IMR-90 (cell line): ENCODE results near the gene IARS2. TPM values are rescaled to one million over a fixed set of nuclear protein-coding genes. Genes with fewer than 3 reads are reported as not detected.

Experiments
- ATAC-seq: fragments of 200-7000 bp; cut with Tn5 transposase; 2 replicates; pipeline ENCODE4 v1.9.1; 2020; ENCODE audit warnings: low read depth, mild to moderate bottlenecking, moderate library complexity
- BruUV-seq: library from RNA; stranded (reverse); fragments of 400-500 nt; replicated peaks from 2 replicates; lab custom pipeline; 2021; lab: Mats Ljungman, UMichigan
- CTCF ChIA-PET: fragments of 300-600 bp; formaldehyde crosslinking; extraction: SDS; loops from one replicate; lab custom pipeline; 2021; ENCODE audit warnings: antibody characterized with exemption; lab: Yijun Ruan, JAX
- POLR2A ChIA-PET: fragments of 300-600 bp; sonication (Branson Sonifier 250); formaldehyde crosslinking; loops from one replicate; lab custom pipeline; 2022; ENCODE audit warnings: antibody characterized with exemption; ENCODE audit not compliant: unreplicated experiment; lab: Charles Lee
- DNase-seq: peaks from one replicate; pipeline ENCODE4 v3.0.0; 2013
- H2AFZ ChIP-seq: replicated peaks from 2 replicates; pipeline ENCODE3; 2013; ENCODE audit warnings: low read length, mild to moderate bottlenecking; ENCODE audit not compliant: poor library complexity
- H2AK5ac ChIP-seq: 2 replicates; pipeline ENCODE4 v1.6.1; 2013; ENCODE audit warnings: low read depth, low read length, inconsistent platforms
- H2AK9ac ChIP-seq: replicated peaks from 2 replicates; pipeline ENCODE3; 2013; ENCODE audit warnings: mild to moderate bottlenecking, low read depth, low read length, moderate library complexity; ENCODE audit not compliant: poor library complexity
- H2BK120ac ChIP-seq: 2 replicates; pipeline ENCODE4 v1.6.1; 2013; ENCODE audit warnings: low read depth, low read length, inconsistent platforms
- H2BK15ac ChIP-seq: 3 replicates; pipeline ENCODE4 v1.6.1; 2013; ENCODE audit warnings: low read depth, low read length, inconsistent platforms
- H2BK20ac ChIP-seq: 2 replicates; pipeline ENCODE4 v1.6.1; 2013; ENCODE audit warnings: low read depth, mild to moderate bottlenecking, inconsistent platforms, low read length, moderate library complexity
- H2BK5ac ChIP-seq: 2 replicates; pipeline ENCODE4 v1.6.1; 2013; ENCODE audit warnings: mild to moderate bottlenecking, low read depth, low read length, inconsistent platforms; ENCODE audit not compliant: poor library complexity, severe bottlenecking
- H3K14ac ChIP-seq: replicated peaks from 2 replicates; pipeline ENCODE4 v1.6.1; 2013; ENCODE audit warnings: low read depth, low read length, inconsistent platforms
- H3K18ac ChIP-seq: 2 replicates; pipeline ENCODE4 v1.6.1; 2013; ENCODE audit warnings: low read depth, low read length, control low read depth
- H3K23ac ChIP-seq: 2 replicates; pipeline ENCODE4 v1.6.1; 2013; ENCODE audit warnings: low read depth, low read length, inconsistent platforms
- H3K27ac ChIP-seq: 2 replicates; pipeline ENCODE4 v1.5.1; 2013; ENCODE audit warnings: mild to moderate bottlenecking, control low read depth, low read length; ENCODE audit not compliant: insufficient read depth
- H3K27me3 ChIP-seq: 2 replicates; pipeline ENCODE4 v1.6.1; 2013; ENCODE audit warnings: low read length; ENCODE audit not compliant: control insufficient read depth, insufficient read depth
- H3K36me3 ChIP-seq: 2 replicates; pipeline ENCODE4 v1.6.1; 2013; ENCODE audit warnings: low read length, mixed read lengths; ENCODE audit not compliant: control insufficient read depth, insufficient read depth
- H3K4ac ChIP-seq: 2 replicates; pipeline ENCODE4 v1.6.1; 2013; ENCODE audit warnings: low read depth, low read length, inconsistent platforms
- H3K4me1 ChIP-seq: 2 replicates; pipeline ENCODE4 v1.6.1; 2013; ENCODE audit warnings: low read length, mixed read lengths; ENCODE audit not compliant: control insufficient read depth, insufficient read depth
- H3K4me2 ChIP-seq: 2 replicates; pipeline ENCODE4 v1.6.1; 2013; ENCODE audit warnings: low read depth, mild to moderate bottlenecking, control low read depth, low read length, moderate library complexity
- H3K4me3 ChIP-seq: 2 replicates; pipeline ENCODE4 v1.5.1; 2013; ENCODE audit warnings: low read depth, mild to moderate bottlenecking, control low read depth, low read length, moderate library complexity; ENCODE audit not compliant: insufficient read depth
- H3K56ac ChIP-seq: 2 replicates; pipeline ENCODE4 v1.6.1; 2013; ENCODE audit warnings: low read length, inconsistent platforms; ENCODE audit not compliant: insufficient read depth; ENCODE audit errors: extremely low read depth
- H3K79me1 ChIP-seq, 2 experiments: 2 replicates each; pipeline ENCODE4 v1.6.1; 2013; ENCODE audit warnings: low read length in 2 of 2, inconsistent platforms in 1 of 2, low read depth in 1 of 2
- H3K9ac ChIP-seq: 2 replicates; pipeline ENCODE4 v1.6.1; 2013; ENCODE audit warnings: low read depth, low read length, control low read depth
- H3K9me1 ChIP-seq: 2 replicates; pipeline ENCODE4 v1.6.1; 2013; ENCODE audit warnings: low read length, inconsistent platforms; ENCODE audit not compliant: insufficient read depth
- H3K9me3 ChIP-seq: 2 replicates; pipeline ENCODE4 v1.6.1; 2013; ENCODE audit warnings: low read length; ENCODE audit not compliant: control insufficient read depth, insufficient read depth
- H4K20me1 ChIP-seq: 2 replicates; pipeline ENCODE4 v1.6.1; 2013; ENCODE audit warnings: low read length, inconsistent platforms; ENCODE audit not compliant: insufficient read depth
- H4K5ac ChIP-seq: 2 replicates; pipeline ENCODE4 v1.6.1; 2013; ENCODE audit warnings: mild to moderate bottlenecking, low read depth, low read length, control low read depth
- H4K8ac ChIP-seq, 2 experiments: 2 replicates each; pipeline ENCODE4 v1.6.1; 2013; ENCODE audit warnings: low read depth in 2 of 2, low read length in 2 of 2, control low read depth in 1 of 2, inconsistent platforms in 1 of 2
- H4K91ac ChIP-seq: 2 replicates; pipeline ENCODE4 v1.6.1; 2013; ENCODE audit warnings: low read depth, low read length, inconsistent platforms; ENCODE audit not compliant: insufficient read depth
- BHLHE40 ChIP-seq: fragments of 150-350 bp; IDR thresholded peaks from 2 replicates; pipeline ENCODE4 v1.6.1; 2016; ENCODE audit warnings: mild to moderate bottlenecking, low read depth, low read length
- CEBPB ChIP-seq: IDR thresholded peaks from 2 replicates; pipeline ENCODE4 v1.6.1; 2012; ENCODE audit warnings: low read depth, low read length, improper control_type of control experiment
- CHD1 ChIP-seq: IDR thresholded peaks from 2 replicates; pipeline ENCODE4 v1.6.1; 2012; ENCODE audit warnings: low read depth, low read length, improper control_type of control experiment
- MAZ ChIP-seq: IDR thresholded peaks from 2 replicates; pipeline ENCODE4 v1.6.1; 2012; ENCODE audit warnings: low read depth, mild to moderate bottlenecking, low read length, improper control_type of control experiment, moderate library complexity, borderline replicate concordance
- MXI1 ChIP-seq: IDR thresholded peaks from 2 replicates; pipeline ENCODE4 v1.6.1; 2012; ENCODE audit warnings: low read depth, mild to moderate bottlenecking, low read length, moderate library complexity, borderline replicate concordance
- NFE2L2 ChIP-seq: fragments of 150-350 bp; IDR thresholded peaks from 2 replicates; pipeline ENCODE4 v1.6.1; 2016; ENCODE audit warnings: low read depth, mild to moderate bottlenecking, low read length
- POLR2A ChIP-seq: IDR thresholded peaks from 2 replicates; pipeline ENCODE4 v1.6.1; 2012; ENCODE audit warnings: mild to moderate bottlenecking, low read depth, low read length
- RAD21 ChIP-seq: IDR thresholded peaks from 2 replicates; pipeline ENCODE4 v1.6.1; 2012; ENCODE audit warnings: low read length, improper control_type of control experiment
- RCOR1 ChIP-seq: IDR thresholded peaks from 2 replicates; pipeline ENCODE4 v1.6.1; 2012; ENCODE audit warnings: mild to moderate bottlenecking, low read length, improper control_type of control experiment; ENCODE audit not compliant: insufficient replicate concordance
- SMC3 ChIP-seq: fragments of 150-350 bp; IDR thresholded peaks from 2 replicates; pipeline ENCODE4 v1.6.1; 2016; ENCODE audit warnings: low read depth, mild to moderate bottlenecking, antibody characterized with exemption, low read length, moderate library complexity
- WGBS, 2 experiments: methylation state at CpG; one replicate each; pipeline versions ENCODE4 v1.1.5 to v1.1.7; 2013; ENCODE audit warnings: missing lambda C conversion rate in 2 of 2; ENCODE audit not compliant: insufficient read length in 1 of 2; ENCODE audit errors: extremely low coverage in 2 of 2; 5-methylcytosine and 5-hydroxymethylcytosine counted together
- dilution Hi-C: fragments of 300-500 bp; cut with HindIII; formaldehyde crosslinking; loops from one replicate; pipeline ENCODE4 v1.14.3; 2018; ENCODE audit warnings: low sequenced_read_pairs; ENCODE audit not compliant: unreplicated experiment
- in situ Hi-C: fragments of 300-500 bp; cut with MboI; formaldehyde crosslinking; loops from 3 replicates; pipeline ENCODE4 v1.14.3; 2019; ENCODE audit warnings: low sequenced_read_pairs, inconsistent platforms, mixed read lengths
- intact Hi-C: fragments of 100-400 bp; cut with micrococcal nuclease; formaldehyde crosslinking; loops from 2 replicates; pipeline ENCODE4 v1.10.0; 2022
- polyA plus RNA-seq, 3 experiments: library from polyadenylated mRNA; depleted of rRNA; stranded (reverse); fragments of >200 nt; gene quantifications; 2 replicates each; pipeline ENCODE4 v1.2.3, GENCODE V29; 2012; ENCODE audit warnings: low replicate concordance in 1 of 3
- total RNA-seq: library from RNA; depleted of rRNA; stranded (reverse); fragments of >200 nt; gene quantifications from 2 replicates; pipeline ENCODE4 v1.2.3, GENCODE V29; 2012
- TF ChIP-seq, protein P1 (sequence below): fragments of 150-350 bp; IDR thresholded peaks from 2 replicates; pipeline ENCODE4 v1.6.1; 2016; ENCODE audit warnings: low read depth, mild to moderate bottlenecking, low read length, moderate library complexity, borderline replicate concordance
- TF ChIP-seq, protein P2 (sequence below): fragments of 150-350 bp; IDR thresholded peaks from 2 replicates; pipeline ENCODE4 v1.6.1; 2017; ENCODE audit warnings: mild to moderate bottlenecking, antibody characterized with exemption, low read length, low read depth

IARS2 gene
- total and polyA plus RNA-seq, 2 of the 4 experiments (the other 2 are of a cell fraction): 34.8 to 77.4 TPM

DNA sequence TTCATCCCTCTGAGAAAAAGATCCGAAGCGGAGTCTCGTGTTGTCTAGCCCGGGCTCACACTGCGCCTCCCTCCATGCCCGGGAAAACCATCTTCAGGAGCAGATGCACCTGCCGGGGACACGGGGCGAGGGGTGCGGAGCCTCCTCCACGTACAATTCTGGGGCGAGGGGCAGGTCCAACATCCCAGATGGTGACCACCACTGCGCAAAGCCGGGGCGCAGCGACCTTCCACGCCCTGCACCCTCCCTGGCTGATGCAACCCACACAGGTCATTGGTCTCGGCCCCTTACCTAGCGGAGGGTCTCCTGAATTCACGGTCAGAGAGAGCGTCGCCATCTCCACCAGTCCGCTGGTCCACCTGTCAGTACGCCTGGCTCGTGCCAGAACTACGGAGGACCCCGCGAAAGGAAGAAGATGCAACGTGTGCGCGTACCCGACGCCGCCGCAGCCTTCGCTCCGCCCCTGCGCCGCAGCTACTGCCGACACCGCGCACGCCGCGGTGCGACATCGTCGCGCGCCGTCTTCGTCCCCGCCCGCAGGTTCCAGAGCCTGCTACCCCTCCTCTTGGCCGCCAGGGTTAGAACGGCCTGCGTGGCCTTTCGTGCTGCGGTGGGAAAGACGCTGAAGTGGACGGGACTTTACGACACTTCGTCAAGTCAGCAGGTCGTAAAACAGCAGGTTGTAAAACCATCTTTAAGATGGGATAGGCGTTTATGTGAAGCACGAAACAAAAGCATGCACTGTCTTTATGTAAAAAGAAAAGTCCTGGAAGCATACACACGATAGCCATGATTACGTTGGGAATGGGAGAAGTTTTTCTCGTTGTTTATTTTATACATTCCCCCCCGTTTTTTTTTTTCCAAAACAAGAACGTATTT lies 47.6 kb upstream of the IARS2 start, which contains the start of gene EPRS1:
Gene EPRS1, minus strand, starts transcription at position 454 of the 879 bp plus-strand sequence. Its CDS starts 117 bp downstream, at position 337.
- dilution Hi-C loops (no loop called here), intact Hi-C loops (loop anchor here (2.0 kb wide), 1 partner anchor 23 kb away; no protein-coding TSS in a partner anchor), in situ Hi-C loops (no loop called here)
- H3K27me3 ChIP-seq: no peaks in the 10 kb centered on the region
- H3K23ac ChIP-seq: peak within 1 kb of the TSS; percentile 95
- peak within 1 kb of the TSS; percentile 82 for H2BK120ac ChIP-seq
- H3K4me3 ChIP-seq: peak within 1 kb of the TSS; percentile 85
- H3K79me1 ChIP-seq: peaks cover 5 to 24% of the 10 kb centered on the region in 2 experiments; a peak in 2 of 4 replicates
- 1% methylated on average over 19 of the region's 71 CpGs; no CpG with 5 or more reads in 1 of the 2 experiments for WGBS, 2 experiments
- peak within 1 kb of the TSS; percentile 95 for H2AK9ac ChIP-seq
- DNase-seq (peak; percentile 99), ATAC-seq (peak; percentile 100)
- H2AK5ac ChIP-seq: peak within 1 kb of the TSS; percentile 69; the same call in 1 of the 2 replicates
- H4K20me1 ChIP-seq: peaks cover 7% of the 10 kb centered on the region; the same call in 1 of the 2 replicates
- peak within 1 kb of the TSS; percentile 91 for H3K27ac ChIP-seq
- BruUV-seq: no TSS peak
- H3K56ac ChIP-seq: peak within 1 kb of the TSS; percentile 88
- H2BK5ac ChIP-seq: peak within 1 kb of the TSS; percentile 82
- H3K18ac ChIP-seq: peak within 1 kb of the TSS; percentile 51
- peak within 1 kb of the TSS; percentile 85 for H4K5ac ChIP-seq
- no peaks in the 10 kb centered on the region for H3K9me3 ChIP-seq
- 0 out of 2 replicates have a peak, but pooled peaks cover 3% of the 10 kb centered on the region for H3K4me1 ChIP-seq
- H2BK15ac ChIP-seq: no peak within 1 kb of the TSS
- no peaks in the 10 kb centered on the region for H3K36me3 ChIP-seq
- peak within 1 kb of the TSS; percentile 97 for H2AFZ ChIP-seq
- H3K14ac ChIP-seq: peak within 1 kb of the TSS; percentile 96
- peak within 1 kb of the TSS; percentile 95 for H3K4me2 ChIP-seq
- peak within 1 kb of the TSS; percentile 92 for H3K9ac ChIP-seq
- peak within 1 kb of the TSS; percentile 98 for H3K4ac ChIP-seq
- H2BK20ac ChIP-seq: no peak within 1 kb of the TSS
- H4K91ac ChIP-seq: peak within 1 kb of the TSS; percentile 95
- ChIA-PET POLR2A (no interaction called here), CTCF (interaction anchor here (0.6 kb wide), 2 partner anchors 66 to 90 kb away, joined by 3 read pairs; no protein-coding TSS in a partner anchor)
- H4K8ac ChIP-seq: peak within 1 kb of the TSS; percentile 64 to 94
- peaks cover 2% of the 10 kb centered on the region; the same call in 1 of the 2 replicates for H3K9me1 ChIP-seq
- TF ChIP-seq POLR2A: peak; percentile 57
- TF ChIP-seq CEBPB: peak; percentile 62
- TF ChIP-seq CHD1: 0 out of 2 replicates have a peak, but pooled peaks have one; percentile 50
- TF ChIP-seq, protein P1, sequence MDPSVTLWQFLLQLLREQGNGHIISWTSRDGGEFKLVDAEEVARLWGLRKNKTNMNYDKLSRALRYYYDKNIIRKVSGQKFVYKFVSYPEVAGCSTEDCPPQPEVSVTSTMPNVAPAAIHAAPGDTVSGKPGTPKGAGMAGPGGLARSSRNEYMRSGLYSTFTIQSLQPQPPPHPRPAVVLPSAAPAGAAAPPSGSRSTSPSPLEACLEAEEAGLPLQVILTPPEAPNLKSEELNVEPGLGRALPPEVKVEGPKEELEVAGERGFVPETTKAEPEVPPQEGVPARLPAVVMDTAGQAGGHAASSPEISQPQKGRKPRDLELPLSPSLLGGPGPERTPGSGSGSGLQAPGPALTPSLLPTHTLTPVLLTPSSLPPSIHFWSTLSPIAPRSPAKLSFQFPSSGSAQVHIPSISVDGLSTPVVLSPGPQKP: no peak
- peak; percentile 26; the same call in 1 of the 2 replicates for TF ChIP-seq RAD21
- peak; percentile 65; the same call in 1 of the 2 replicates for TF ChIP-seq BHLHE40
- TF ChIP-seq, protein P2, sequence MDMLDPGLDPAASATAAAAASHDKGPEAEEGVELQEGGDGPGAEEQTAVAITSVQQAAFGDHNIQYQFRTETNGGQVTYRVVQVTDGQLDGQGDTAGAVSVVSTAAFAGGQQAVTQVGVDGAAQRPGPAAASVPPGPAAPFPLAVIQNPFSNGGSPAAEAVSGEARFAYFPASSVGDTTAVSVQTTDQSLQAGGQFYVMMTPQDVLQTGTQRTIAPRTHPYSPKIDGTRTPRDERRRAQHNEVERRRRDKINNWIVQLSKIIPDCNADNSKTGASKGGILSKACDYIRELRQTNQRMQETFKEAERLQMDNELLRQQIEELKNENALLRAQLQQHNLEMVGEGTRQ: peak; percentile 30; the same call in 1 of the 2 replicates
- peak; percentile 12 for TF ChIP-seq RCOR1
- peak; percentile 65; the same call in 1 of the 2 replicates for TF ChIP-seq MXI1
- TF ChIP-seq NFE2L2: no peak
- TF ChIP-seq SMC3: no peak
- TF ChIP-seq MAZ: peak; percentile 75; the same call in 1 of the 2 replicates
